ENCODE data around the gene GXYLT2. TPM values are rescaled to one million over a fixed set of nuclear protein-coding genes. Genes with fewer than 3 reads are reported as not detected.

Gene GXYLT2
- total and polyA plus RNA-seq, 10 of the 15 experiments (the other 5 are each of a cell fraction or from before 2014, with no cell fraction given), result 0.27 to 2.6 (median 0.78) TPM

GRCh38 chr3:72997421-72997961 is 109.6 kb downstream of the GXYLT2 start (continued):
- no peak for TF ChIP-seq KDM1A (IDR thresholded peaks at IDR 0.05; ENCODE audit: borderline replicate concordance)
- no peak for TF ChIP-seq IKZF1 (conservative IDR thresholded peaks at IDR 0.05)
- no peak for TF ChIP-seq RB1 (IDR thresholded peaks at IDR 0.05; ENCODE audit: borderline replicate concordance)
- TF ChIP-seq POLR2AphosphoS5 (IDR thresholded peaks at IDR 0.05; ENCODE audit: low read length), result peak; percentile 10; the same call in 1 of the 2 replicates
- TF ChIP-seq SMARCA5 (IDR thresholded peaks at IDR 0.05), result peak; percentile 77; the same call in 1 of the 2 replicates
- TF ChIP-seq ZBED1 (IDR thresholded peaks at IDR 0.05; ENCODE audit: borderline replicate concordance), result no peak
- TF ChIP-seq DPF2 (IDR thresholded peaks at IDR 0.05), result no peak
- TF ChIP-seq IKZF2 (IDR thresholded peaks at IDR 0.05), result peak in 1 of 2 experiments; percentile 7; a peak in 1 of 4 replicates
- TF ChIP-seq RAD21 (IDR thresholded peaks at IDR 0.05; ENCODE audit: insufficient read depth, low read depth, low read length), result peak; percentile 73

- DNase-seq (ENCODE audit: low read depth, low spot score) (no peak), ATAC-seq (no peak), FAIRE-seq (no peak)
- Histone ChIP-seq H3K9ac (ENCODE audit: control insufficient read depth, insufficient read depth, low read length) (peak overlapping the region; percentile 49; the same call in 1 of the 2 replicates), H3K4me1 (ENCODE audit: control insufficient read depth, insufficient read depth, low read length) (peaks cover 4% of the 10 kb centered on the region), H3K36me3 (ENCODE audit: control insufficient read depth in 2 of 2, insufficient read depth in 2 of 2, low read length in 1 of 2) (peaks cover 2 to 13% of the 10 kb centered on the region in 2 experiments; a peak in 3 of 4 replicates), H4K20me1 (ENCODE audit: control insufficient read depth, insufficient read depth) (0 out of 2 replicates have a peak, but pooled peaks cover 3% of the 10 kb centered on the region), H3K4me2 (ENCODE audit: control insufficient read depth, insufficient read depth) (peak overlapping the region; percentile 76), H3K27ac (ENCODE audit: control insufficient read depth, insufficient read depth) (no peak overlapping the region), H3K4me3 (peak overlapping the region; percentile 96), H3K9me3 (replicated peaks; ENCODE audit: control insufficient read depth, insufficient read depth, low read length) (no peaks in the 10 kb centered on the region), H3K27me3 (replicated peaks in 1 of 2; ENCODE audit: control insufficient read depth in 2 of 2, insufficient read depth in 2 of 2, low read length in 1 of 2) (no peaks in the 10 kb centered on the region), H3K79me2 (ENCODE audit: control insufficient read depth, insufficient read depth, low read length) (peaks cover 63% of the 10 kb centered on the region), H2AFZ (ENCODE audit: control insufficient read depth, low read depth, low read length) (no peak overlapping the region)
- intact Hi-C loops (cut with micrococcal nuclease; ENCODE audit: unreplicated experiment), result loop anchor here (5.0 kb wide), 2 partner anchors 44 to 61 kb away; no protein-coding TSS in a partner anchor
- ChIA-PET RAD21 (ENCODE audit: unreplicated experiment) (interaction anchor here (0.6 to 5.0 kb wide), 7 partner anchors 19 to 147 kb away, joined by 3 to 48 read pairs (median 5); no protein-coding TSS in a partner anchor), POLR2A (interaction anchor here (0.6 to 1.5 kb wide), 4 partner anchors 11 to 1014 kb away, joined by 3 to 9 read pairs (median 5); no protein-coding TSS in a partner anchor), SMC1A (ENCODE audit: uncharacterized antibody, unreplicated experiment) (interaction anchor here (0.9 to 6.6 kb wide), 21 partner anchors 11 to 176 kb away, joined by 3 to 62 read pairs (median 4); no protein-coding TSS in a partner anchor), CTCF (interaction anchor here (0.7 to 7.2 kb wide), 17 partner anchors 9 to 150 kb away, joined by 3 to 88 read pairs (median 3); partner anchors contain the start of gene SHQ1)
- WGBS (ENCODE audit: insufficient coverage, insufficient replicate concordance, low lambda C conversion rate, missing lambda C conversion rate), result 0% methylated on average over 4 of the region's 4 CpGs
- in situ Hi-C loops (cut with MboI), result no loop called here
- no peak for TF ChIP-seq MTA2 (IDR thresholded peaks at IDR 0.05; ENCODE audit: low read depth)
- peak in 1 of 2 experiments; percentile 25; a peak in 1 of 4 replicates for TF ChIP-seq IKZF2 (IDR thresholded peaks at IDR 0.05)
- no peak for TF ChIP-seq ZBTB11 (CRISPR knock-in tag; IDR thresholded peaks at IDR 0.05)
- TF ChIP-seq MEF2A (IDR thresholded peaks at IDR 0.05; ENCODE audit: insufficient read depth, low read depth, low read length), result no peak
- TF ChIP-seq POU2F2 (IDR thresholded peaks at IDR 0.05; ENCODE audit: borderline replicate concordance, low read depth, low read length), result peak; percentile 46; the same call in 1 of the 3 replicates
- 0 out of 2 replicates have a peak, but pooled peaks have one; percentile 29 for TF ChIP-seq NKRF (conservative IDR thresholded peaks at IDR 0.05)
- no peak for TF ChIP-seq RCOR1 (conservative IDR thresholded peaks at IDR 0.05; ENCODE audit: low read depth, low read length)
- no TSS peak for BruUV-seq (replicated peaks)
Measured at GRCh38 chr3:72998466-72998865, 110.6 kb downstream of the GXYLT2 start.

All from GM12878 (cell line).